HEK293 (cell line): ENCODE data around the gene ZNF33B.
A peak's percentile ranks its signal among the peaks of the same experiment; 100 is the strongest.

Source experiments
- IKZF3 ChIP-seq: fragments of 450-650 bp; IDR thresholded peaks from 2 replicates; pipeline ENCODE4 v1.5.0; 2018; ENCODE audit warnings: missing biosample characterization, mild to moderate bottlenecking, missing genetic modification characterization, moderate library complexity
- KLF16 ChIP-seq: fragments of 450-650 bp; formaldehyde crosslinking; IDR thresholded peaks from 2 replicates; pipeline ENCODE4 v1.5.1; 2017; ENCODE audit warnings: missing biosample characterization, missing genetic modification characterization
- OSR2 ChIP-seq: fragments of 450-650 bp; formaldehyde crosslinking; IDR thresholded peaks from 2 replicates; pipeline ENCODE4 v1.5.1; 2016; ENCODE audit warnings: missing biosample characterization, missing genetic modification characterization
- PRDM10 ChIP-seq: fragments of 450-650 bp; formaldehyde crosslinking; IDR thresholded peaks from 2 replicates; pipeline ENCODE4 v1.5.1; 2016; ENCODE audit warnings: missing biosample characterization, missing genetic modification characterization
- ZBTB10 ChIP-seq: fragments of 450-650 bp; formaldehyde crosslinking; IDR thresholded peaks from 2 replicates; pipeline ENCODE4 v1.5.1; 2016; ENCODE audit warnings: missing biosample characterization, missing genetic modification characterization
- ZBTB11 ChIP-seq: fragments of 450-650 bp; formaldehyde crosslinking; conservative IDR thresholded peaks from 2 replicates; pipeline ENCODE4 v1.5.1; 2016; ENCODE audit warnings: low read depth, missing biosample characterization, missing genetic modification characterization
- ZBTB17 ChIP-seq: fragments of 450-650 bp; formaldehyde crosslinking; IDR thresholded peaks from 2 replicates; pipeline ENCODE4 v1.5.1; 2016; ENCODE audit warnings: missing biosample characterization, missing genetic modification characterization
- ZBTB48 ChIP-seq: fragments of 450-650 bp; formaldehyde crosslinking; IDR thresholded peaks from 2 replicates; pipeline ENCODE4 v1.5.1; 2016; ENCODE audit warnings: missing biosample characterization, missing genetic modification characterization
- ZNF138 ChIP-seq: fragments of 450-650 bp; formaldehyde crosslinking; IDR thresholded peaks from 2 replicates; pipeline ENCODE4 v1.5.1; 2016; ENCODE audit warnings: missing biosample characterization, missing genetic modification characterization, borderline replicate concordance
- ZNF146 ChIP-seq: fragments of 450-650 bp; formaldehyde crosslinking; IDR thresholded peaks from 2 replicates; pipeline ENCODE4 v1.5.1; 2016; ENCODE audit warnings: missing biosample characterization, missing genetic modification characterization
- ZNF155 ChIP-seq: fragments of 450-650 bp; formaldehyde crosslinking; IDR thresholded peaks from 2 replicates; pipeline ENCODE4 v1.5.1; 2016; ENCODE audit warnings: missing biosample characterization, missing genetic modification characterization
- ZNF341 ChIP-seq: fragments of 450-650 bp; formaldehyde crosslinking; IDR thresholded peaks from 2 replicates; pipeline ENCODE4; 2016; ENCODE audit warnings: low read depth, missing biosample characterization, missing genetic modification characterization
- ZNF501 ChIP-seq: fragments of 450-650 bp; formaldehyde crosslinking; IDR thresholded peaks from 2 replicates; pipeline ENCODE4 v1.5.1; 2016; ENCODE audit warnings: missing biosample characterization, missing genetic modification characterization
- ZNF518A ChIP-seq: fragments of 450-650 bp; formaldehyde crosslinking; conservative IDR thresholded peaks from 2 replicates; pipeline ENCODE4 v1.5.1; 2016; ENCODE audit warnings: low read depth, missing biosample characterization, missing genetic modification characterization
- ZNF585B ChIP-seq: fragments of 450-650 bp; formaldehyde crosslinking; IDR thresholded peaks from 2 replicates; pipeline ENCODE4 v1.5.1; 2016; ENCODE audit warnings: missing biosample characterization, missing genetic modification characterization
- ZNF792 ChIP-seq: fragments of 450-650 bp; formaldehyde crosslinking; IDR thresholded peaks from 2 replicates; pipeline ENCODE4 v1.5.1; 2016; ENCODE audit warnings: missing biosample characterization, missing genetic modification characterization
- ZSCAN4 ChIP-seq: fragments of 450-650 bp; formaldehyde crosslinking; IDR thresholded peaks from 2 replicates; pipeline ENCODE4 v1.5.1; 2017; ENCODE audit warnings: missing biosample characterization, missing genetic modification characterization
- ZSCAN5A ChIP-seq: fragments of 450-650 bp; formaldehyde crosslinking; IDR thresholded peaks from 2 replicates; pipeline ENCODE4 v1.5.1; 2016; ENCODE audit warnings: missing biosample characterization, missing genetic modification characterization

ZNF33B gene

GRCh38 chr10:42638055-42638820, at the start of gene ZNF33B (continued):
- TF ChIP-seq ZBTB10 (tag by site-specific recombination) (peak; percentile 15), ZNF146 (tag by site-specific recombination) (no peak), ZNF501 (peak; percentile 64), ZSCAN4 (no peak), OSR2 (no peak), ZBTB11 (tag by site-specific recombination) (peak; percentile 37; the same call in 1 of the 2 replicates), ZNF155 (tag by site-specific recombination) (no peak), ZNF518A (tag by site-specific recombination) (no peak; the same call in 1 of the 2 replicates), ZBTB48 (tag by site-specific recombination) (peak; percentile 94), PRDM10 (tag by site-specific recombination) (no peak), ZNF792 (tag by site-specific recombination) (no peak), ZSCAN5A (tag by site-specific recombination) (no peak), IKZF3 (tag by site-specific recombination) (peak; percentile 90), ZNF585B (tag by site-specific recombination) (no peak), ZNF138 (tag by site-specific recombination) (no peak), ZNF341 (peak; percentile 74), ZBTB17 (tag by site-specific recombination) (peak; percentile 89), KLF16 (peak; percentile 47; the same call in 1 of the 2 replicates)
